ENCODE results near the gene ATP6V1F.
A peak's percentile ranks its signal among the peaks of the same experiment; 100 is the strongest.

The ATP6V1F gene
- 19.6 to 24.0 reads per million in 2 donors for total RNA-seq

GRCh38 chr7:128862571-128863432 is at the start of gene ATP6V1F:
ATP6V1F (plus strand) TSS chr7:128862856; CDS start chr7:128862905, 49 bp downstream.
- DNase-seq = peak; percentile 91

DNA sequence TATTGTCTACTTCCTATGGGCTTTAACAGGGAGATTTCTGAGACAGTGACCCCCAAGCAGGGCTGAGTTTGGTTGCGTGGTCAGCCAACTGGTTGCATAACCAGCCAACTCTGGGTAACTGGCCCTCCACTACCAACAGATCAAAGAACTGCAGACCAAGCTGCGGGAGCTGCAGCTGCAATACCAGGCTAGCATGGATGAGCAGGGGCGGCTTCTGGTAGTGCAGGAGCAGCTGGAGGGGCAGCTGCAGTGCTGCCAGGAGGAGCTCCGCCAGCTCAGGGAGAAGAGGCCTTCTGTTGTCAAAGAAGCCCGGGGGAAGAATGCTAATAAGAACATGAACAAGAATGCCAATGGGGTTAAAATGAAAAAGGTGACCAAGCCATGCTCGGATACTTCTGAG is 48.2 kb upstream of the ATP6V1F start:
- DNase-seq = no peak

GRCh38 chr7:128815289-128815942 is 47.2 kb upstream of the ATP6V1F start:
- DNase-seq = no peak

- DNase-seq = no peak
Observed at GRCh38 chr7:128818694-128819093, 44.0 kb upstream of the ATP6V1F start.

DNA sequence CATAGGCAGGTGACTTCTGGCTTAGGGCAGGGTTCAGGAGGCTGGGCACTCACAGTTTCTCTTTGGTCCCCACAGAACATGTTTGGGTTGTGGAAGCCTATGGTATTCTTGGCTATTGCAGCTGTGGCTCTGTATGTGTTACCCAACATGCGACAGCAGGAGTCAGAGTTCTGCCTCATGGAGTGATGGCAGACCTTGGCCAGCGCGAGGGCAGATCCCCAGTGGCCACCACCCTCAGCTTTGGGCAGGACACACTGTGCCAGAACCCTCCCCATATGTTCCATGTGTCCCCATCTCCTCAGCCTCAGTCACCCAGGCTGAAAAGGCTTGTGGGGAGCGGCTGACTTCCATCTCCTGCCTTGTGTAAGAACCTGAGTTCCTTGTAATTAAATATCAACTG is 40.9 kb upstream of the ATP6V1F start:
- no peak for DNase-seq

DNA sequence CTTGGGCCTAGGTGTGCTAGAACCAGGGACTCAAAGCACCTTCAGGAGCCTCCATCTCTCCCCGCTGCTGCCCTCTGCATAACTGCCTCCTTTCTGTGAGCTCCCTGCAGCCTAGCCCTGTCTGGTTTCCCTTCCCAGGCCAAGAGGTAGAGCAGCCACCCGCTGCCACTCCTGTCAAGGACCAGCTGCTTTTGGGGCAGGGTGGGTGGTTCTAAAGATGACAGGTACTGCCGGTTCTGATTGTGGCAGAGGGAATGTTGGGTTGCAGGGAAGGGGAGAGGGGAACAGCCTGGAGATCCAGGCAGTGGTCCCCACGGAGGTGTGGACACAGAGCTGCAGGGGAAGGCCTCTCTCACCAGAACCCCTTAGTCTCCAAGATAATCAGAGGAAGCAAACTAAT is 36.1 kb upstream of the ATP6V1F start:
- no peak for DNase-seq

- DNase-seq = no peak
Observed at GRCh38 chr7:128826916-128827247, 35.8 kb upstream of the ATP6V1F start.

- DNase-seq = no peak
Observed at GRCh38 chr7:128827248-128827958, 35.3 kb upstream of the ATP6V1F start.

GRCh38 chr7:128827971-128828711 is 34.5 kb upstream of the ATP6V1F start:
- DNase-seq = no peak

DNA sequence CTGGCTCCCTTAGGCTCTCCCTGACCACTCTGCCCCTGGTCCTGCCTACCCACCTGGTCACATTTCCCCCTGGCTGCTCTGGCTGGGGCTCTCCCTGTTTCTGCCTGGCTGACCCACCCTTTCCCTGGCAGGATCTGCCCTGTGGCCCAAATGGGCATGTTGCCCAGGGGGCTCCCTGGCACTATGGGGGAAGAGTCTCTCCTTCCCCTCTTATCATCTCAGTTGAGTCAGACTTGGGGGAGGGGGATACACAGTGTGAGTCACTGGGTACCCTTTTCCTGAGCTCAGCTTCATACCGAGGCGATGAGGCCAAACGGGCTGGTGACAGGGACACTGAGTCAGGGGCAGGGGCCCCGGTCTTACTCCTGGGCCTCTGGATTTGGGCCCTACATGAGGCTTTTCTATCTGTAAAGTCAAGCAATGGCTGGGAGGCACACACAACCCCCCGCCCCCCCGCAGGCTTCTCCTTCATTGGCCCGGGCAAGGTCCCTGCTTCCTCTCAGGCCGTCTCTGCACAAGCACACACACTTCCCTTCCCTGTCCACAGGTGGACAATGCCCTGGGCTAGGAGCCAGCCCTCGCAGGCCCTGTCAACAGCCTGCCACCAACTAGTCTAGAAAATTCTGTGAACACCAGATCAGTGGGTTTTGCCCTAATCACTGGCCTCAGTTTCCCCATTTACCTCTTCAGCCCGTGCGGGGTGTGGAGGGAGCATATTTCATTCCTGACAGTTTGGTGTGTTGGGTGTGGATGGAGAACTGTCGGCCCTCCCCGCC is 33.1 kb upstream of the ATP6V1F start:
- DNase-seq = no peak

DNA sequence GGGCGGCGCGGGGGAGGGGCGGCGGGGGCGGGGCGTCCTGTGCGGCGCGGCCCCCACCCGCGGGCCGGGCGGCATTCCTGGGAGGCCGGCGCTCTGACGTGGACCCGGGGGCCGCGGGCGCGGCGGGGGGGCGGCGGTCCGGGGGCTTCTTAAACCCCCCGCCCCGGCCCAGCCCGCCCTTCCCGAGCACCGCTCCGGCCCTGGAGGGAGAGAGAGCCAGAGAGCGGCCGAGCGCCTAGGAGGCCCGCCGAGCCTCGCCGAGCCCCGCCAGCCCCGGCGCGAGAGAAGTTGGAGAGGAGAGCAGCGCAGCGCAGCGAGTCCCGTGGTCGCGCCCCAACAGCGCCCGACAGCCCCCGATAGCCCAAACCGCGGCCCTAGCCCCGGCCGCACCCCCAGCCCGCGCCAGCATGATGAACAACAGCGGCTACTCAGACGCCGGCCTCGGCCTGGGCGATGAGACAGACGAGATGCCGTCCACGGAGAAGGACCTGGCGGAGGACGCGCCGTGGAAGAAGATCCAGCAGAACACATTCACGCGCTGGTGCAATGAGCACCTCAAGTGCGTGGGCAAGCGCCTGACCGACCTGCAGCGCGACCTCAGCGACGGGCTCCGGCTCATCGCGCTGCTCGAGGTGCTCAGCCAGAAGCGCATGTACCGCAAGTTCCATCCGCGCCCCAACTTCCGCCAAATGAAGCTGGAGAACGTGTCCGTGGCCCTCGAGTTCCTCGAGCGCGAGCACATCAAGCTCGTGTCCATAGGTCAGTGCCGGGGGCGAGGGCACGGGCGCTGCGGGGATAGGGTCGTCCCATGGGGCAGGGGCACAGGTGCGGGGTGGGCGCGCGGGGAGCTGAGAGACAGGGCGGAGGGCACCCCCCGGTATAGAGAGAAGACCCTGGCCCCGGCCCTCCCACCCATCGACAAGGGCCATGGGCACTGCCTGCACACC is 32.2 kb upstream of the ATP6V1F start, which contains the start of gene FLNC:
FLNC (plus strand) TSS at position 176 of the 947 bp plus-strand sequence; CDS start at position 408, 232 bp downstream.
- no peak for DNase-seq

GRCh38 chr7:128831178-128831993 is 31.3 kb upstream of the ATP6V1F start:
- DNase-seq = no peak

DNA sequence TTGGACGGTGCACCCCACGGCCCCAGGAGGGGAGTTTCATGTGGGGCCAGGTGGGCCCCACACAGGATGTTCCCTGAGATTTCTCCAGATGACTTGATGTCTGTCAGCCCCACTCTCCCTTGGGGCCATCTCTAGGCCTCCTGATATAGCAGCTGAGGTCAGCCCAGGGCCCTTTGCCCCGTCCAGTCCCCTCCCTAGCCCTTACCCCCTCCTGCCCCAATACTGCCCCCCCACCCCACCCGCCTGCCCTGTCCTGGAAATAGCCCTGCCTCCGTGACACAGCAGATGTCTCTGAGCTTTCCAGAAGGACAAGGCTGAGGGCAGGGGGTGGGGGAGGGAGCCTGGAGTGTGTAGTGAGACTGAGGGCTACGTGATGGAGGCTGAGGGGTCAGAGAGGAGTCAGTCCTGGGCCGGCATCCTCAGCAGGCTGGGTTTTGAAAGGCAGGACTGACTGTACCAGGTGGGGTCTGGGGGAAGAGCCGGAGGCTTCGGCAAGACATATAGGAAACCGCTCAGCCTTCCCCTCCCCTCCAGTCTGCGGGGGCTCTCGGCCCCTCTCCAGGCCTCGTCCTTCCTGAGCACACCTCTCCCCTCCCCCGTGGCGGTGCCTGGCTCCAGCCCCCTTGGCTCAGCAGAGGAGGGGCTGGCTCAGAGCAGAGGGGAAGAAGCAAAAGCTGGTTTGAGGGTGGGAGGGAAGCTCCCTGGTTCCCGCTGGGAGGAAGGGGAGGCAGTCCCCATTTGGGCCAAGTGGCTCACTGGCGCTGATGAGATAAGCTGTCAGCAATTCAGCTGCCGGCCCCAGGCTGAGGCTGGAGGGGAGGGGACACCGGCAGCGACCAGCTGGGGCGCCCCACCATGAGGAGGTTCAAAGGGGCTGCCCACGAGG is 30.4 kb upstream of the ATP6V1F start:
- DNase-seq = no peak

DNA sequence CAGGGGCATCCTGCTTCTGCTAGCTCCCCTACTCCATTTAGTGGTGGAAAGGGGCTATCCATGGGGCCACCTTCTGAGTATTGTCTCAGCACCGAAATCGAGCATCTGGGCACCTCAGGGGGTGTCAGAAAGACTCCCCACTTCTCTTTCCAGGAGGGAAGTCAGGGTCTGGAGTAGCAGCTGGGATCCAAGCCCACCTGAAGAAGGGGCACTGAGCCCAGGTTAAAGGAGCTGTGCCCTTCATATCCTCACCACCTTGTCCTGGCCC is 29.8 kb upstream of the ATP6V1F start:
- DNase-seq = no peak

DNA sequence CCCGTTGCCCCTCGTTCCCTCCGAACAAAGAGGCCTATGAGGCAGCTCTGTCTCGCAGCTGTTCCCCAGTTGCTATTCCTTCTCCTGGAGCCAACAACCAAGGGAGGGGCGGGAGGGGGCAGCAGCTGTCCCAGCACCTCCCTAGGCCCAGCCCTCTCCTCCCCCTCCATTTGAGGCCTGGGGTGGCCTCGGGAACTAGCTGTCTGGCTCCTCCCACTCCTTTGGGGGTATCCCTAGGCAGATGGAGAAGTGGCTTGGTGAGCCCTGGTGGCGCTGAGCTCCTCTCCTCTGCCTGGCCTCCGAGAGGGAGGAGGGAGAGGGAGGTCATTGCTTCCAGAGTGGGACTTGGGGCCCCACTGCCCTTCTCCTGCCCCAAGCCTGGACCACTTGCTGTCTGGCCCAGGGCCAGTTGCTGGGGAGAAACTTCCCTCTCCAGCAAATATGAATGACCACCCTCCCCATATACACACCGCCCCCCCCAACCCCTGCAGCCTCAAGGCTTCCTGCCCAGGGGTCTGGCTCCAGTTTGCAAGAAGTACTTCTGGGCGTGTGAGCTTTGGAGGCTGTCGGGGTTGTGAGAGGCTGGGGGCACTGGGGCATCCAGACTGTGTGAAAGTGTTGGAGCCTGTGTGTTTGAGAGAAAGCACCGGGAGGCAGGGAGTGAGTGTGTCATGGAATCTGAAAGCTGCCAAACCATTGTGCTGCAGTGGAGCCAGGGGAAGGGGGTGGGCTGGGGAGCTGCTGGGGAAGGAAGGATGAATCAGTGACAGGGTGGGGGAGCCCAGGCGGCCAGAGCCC is 29.3 kb upstream of the ATP6V1F start:
- DNase-seq = no peak

- DNase-seq = no peak
Observed at GRCh38 chr7:128833946-128834325, 28.7 kb upstream of the ATP6V1F start.

- DNase-seq = no peak
Observed at GRCh38 chr7:128835231-128835751, 27.4 kb upstream of the ATP6V1F start.
